ENCODE measurements around the gene VPS13D.
"Not testable (repeated sequence)": the region's sequence is repeated elsewhere in the genome, so short reads cannot be mapped to it uniquely, and the experiment has no call there.

The VPS13D gene

DNA sequence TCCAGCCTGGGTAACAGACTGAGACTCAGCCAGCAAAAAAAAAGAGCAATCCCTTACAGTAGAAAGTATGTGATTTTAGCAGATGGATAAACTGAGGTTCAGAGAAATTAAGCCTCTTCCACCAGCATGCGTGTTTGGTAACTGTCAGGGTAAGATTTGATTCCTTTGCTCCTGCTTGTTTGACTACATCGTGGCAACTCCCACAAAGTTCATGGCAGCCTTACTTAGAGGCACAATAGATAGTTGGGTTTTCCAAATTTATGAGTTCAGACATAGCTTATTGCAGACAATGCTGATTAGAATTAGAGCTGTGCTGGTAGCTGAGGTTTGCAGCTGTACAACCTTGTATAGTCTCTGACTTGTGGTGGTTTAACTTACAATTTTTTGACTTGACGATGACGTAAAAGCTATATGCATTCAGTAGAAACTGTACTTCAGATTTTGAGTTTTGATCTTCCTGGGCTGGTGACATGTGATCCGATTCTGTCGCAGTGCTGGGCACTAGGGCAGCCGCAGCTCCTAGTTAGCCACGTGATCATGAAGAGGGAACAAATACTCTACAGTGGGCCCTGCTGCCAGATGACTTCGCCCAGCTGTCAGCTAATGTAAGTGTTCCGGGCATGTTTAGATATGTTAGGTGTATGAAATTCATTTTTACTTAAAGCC lies 220.4 kb downstream of the VPS13D start:
- no peak for DNase-seq (ENCODE audit: low read depth)

DNA sequence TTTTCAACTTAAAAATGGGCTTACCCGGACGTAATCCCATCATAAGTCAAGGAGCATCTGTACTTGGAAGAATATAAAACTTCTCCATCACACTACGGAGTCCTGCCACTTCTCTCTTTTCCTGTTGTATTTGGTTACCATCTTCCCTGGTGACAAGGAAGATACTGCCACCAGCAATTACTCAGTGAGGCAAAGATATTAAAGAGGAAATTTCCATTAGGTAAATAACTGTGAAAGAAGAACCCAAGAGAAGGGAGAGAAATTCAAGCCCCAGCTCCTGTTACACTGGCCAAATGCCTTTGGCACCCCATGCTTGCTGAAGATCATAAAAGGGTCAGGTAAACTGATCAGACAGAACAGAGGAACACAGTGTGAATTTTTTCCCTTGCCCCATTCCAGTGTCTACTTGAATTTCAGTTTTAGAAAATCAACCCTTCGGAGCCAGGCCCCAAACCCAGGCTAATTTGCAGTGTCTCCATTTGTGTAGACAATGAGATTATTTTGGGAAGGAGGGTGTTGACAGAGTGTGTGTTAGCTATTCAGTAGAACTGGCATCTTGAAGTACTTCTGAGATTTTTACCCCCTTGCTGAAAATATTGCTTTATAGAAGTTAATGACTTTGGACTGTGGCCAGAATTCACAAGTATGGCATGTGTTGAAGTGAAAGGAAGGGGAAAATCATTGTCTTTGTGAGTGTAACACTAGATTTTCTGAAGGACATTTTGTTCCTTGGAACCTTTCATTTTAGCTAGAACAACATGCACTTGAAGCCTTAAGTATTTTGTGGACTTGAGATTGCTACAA lies 221.1 kb downstream of the VPS13D start:
- DNase-seq (ENCODE audit: low read depth) = no peak

DNA sequence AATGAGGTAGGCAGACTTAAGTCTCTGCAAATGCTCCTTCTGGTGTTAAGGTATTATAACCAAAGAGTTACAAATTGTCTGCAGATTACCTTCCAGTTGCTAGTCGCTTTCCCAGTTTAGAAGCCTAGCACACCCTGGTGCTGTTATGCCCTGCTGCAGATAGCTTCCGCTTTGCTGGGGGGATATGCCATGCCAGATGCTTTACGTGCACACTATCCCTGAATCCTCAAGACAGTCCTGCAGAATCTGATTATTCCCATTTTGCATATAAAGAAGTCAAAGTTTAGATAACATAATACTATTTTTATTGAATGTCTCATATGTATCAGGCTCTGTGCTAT lies 221.7 kb downstream of the VPS13D start:
- DNase-seq (ENCODE audit: low read depth) = no peak

DNA sequence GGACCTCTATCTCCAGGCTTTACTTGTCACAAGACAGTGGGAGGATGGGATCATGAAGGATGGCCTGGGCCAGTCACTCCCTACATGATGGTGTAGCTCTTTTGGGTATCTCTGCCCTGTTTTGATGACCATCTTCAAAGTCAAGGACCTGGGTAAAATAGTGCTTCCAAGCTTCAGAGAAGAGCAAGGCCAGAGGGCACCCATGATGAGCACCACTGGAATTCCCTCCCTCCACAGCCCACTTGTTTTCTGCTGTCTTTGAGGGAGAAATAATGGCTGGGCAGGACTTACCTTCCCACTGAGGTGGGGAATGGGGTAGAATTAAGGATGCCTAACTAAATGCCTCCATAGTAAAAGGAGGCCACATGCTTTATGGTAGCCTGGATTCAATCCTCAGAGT lies 222.4 kb downstream of the VPS13D start:
- no peak for DNase-seq (ENCODE audit: low read depth)

- no peak for DNase-seq (ENCODE audit: low read depth)
Measured at GRCh38 chr1:12453400-12454343, 223.8 kb downstream of the VPS13D start.

DNA sequence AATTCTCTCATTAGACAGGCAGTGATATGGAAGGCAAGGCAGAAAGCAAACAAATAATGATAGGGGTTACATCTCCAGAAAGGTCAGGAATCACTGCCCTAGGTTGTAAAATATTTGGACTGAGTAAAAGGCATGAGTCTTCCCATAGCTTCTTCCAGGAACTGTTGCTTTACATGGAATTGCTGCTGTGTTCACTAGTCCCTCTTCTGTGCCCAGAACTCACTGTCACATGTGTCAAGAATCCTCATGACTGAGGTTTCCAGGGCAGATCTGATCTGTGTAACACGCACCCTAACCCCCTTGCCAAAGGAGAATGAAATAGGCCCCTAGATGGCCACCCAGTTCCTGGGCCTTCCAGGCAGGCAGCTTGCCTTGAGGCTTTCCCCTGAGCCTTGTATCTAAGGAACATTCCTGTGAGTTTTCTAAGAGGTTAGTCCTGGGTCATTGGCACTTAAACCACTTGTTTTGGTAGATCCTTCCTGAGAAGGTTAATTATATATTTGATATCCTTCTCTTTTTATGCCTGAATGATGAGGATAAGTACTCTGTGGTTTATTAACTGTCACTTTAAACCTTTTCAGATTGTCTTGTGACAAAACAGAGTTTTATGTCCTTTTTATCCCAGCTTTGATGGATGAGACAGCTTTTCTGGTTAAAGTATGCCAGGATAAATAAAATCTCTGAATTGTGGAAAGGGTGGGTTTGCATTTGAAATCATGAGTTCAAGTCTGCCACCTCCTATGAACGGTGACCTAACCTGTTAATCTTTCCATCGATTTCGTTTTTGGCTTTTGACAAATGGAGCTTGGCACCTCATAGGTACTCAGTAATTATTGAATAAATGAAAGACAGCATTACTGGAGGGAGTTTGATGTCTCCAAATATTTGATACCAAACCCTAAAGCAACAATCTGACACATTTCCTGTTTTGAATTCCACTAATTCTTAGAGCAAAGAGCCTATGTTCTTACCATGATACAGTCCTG lies 224.9 kb downstream of the VPS13D start:
- DNase-seq (ENCODE audit: low read depth) = peak; percentile 89

DNA sequence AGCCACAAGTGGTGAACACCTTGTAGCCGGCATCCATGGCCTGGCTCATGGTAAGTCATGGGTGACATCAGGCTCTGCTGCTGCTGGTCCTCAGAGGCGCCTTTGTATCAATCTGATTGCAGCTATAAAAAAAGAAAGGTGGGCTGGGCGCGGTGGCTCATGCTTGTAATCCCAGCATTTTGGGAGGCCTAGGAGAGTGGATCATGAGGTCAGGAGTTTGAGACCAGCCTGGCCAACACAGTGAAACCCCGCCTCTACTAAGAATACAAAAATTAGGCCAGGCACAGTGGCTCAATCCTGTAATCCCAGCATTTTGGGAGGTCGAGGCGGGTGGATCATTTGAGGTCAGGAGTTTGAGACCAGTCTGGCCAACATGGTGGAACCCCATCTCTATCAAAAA lies 226.3 kb downstream of the VPS13D start:
- DNase-seq (ENCODE audit: low read depth) = not testable (repeated sequence)

- peak; percentile 78 for DNase-seq (ENCODE audit: low read depth)
Measured at GRCh38 chr1:12456979-12457378, 227.1 kb downstream of the VPS13D start.

GRCh38 chr1:12457771-12458170 lies 227.9 kb downstream of the VPS13D start:
- DNase-seq (ENCODE audit: low read depth) = peak; percentile 67

DNA sequence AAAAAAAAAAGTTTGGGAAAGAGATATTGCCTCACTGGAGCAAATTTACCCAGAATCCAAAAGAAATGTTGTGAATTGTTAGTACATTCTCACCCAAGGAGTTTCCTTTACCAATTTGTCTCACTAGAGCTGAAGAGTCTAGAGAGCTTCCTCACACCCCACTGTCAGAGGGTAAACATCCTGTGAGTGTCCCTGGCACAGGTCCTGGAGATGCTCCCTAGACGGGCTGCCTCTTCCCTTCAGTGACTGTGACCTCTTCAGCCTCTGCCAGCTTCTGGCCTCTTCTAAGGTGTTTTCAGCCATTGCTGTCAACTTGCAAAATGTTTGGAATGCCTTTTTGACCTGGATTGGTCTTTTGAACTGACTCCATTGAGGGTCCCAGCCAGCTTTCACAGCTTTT lies 228.7 kb downstream of the VPS13D start:
- DNase-seq (ENCODE audit: low read depth) = no peak

GRCh38 chr1:12460121-12460520 lies 230.3 kb downstream of the VPS13D start:
- no peak for DNase-seq (ENCODE audit: low read depth)

GRCh38 chr1:12460911-12461621 lies 231.2 kb downstream of the VPS13D start:
- peak; percentile 73 for DNase-seq (ENCODE audit: low read depth)

GRCh38 chr1:12461754-12462153 lies 231.9 kb downstream of the VPS13D start:
- no peak for DNase-seq (ENCODE audit: low read depth)

GRCh38 chr1:12462586-12462985 lies 232.8 kb downstream of the VPS13D start:
- no peak for DNase-seq (ENCODE audit: low read depth)

DNA sequence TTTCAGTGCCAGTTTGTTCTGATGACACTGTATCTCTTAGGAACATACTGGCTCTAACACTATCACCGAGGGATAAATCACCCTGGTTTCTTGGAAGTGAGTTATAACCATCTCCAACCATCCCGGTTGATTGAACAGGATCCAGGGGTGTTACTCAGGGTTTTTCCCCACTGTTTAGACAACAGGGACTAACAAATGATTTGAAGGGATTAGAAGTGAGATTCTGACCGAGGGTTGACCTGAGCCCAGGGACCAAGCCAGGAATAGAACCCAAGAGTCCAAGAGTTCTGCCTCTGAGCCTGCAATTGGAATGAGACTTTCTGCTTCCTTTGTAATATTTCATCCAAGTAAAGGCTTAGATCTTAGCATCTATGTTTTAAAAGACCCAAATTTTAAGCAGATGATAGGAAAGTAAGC lies 234.2 kb downstream of the VPS13D start:
- DNase-seq (ENCODE audit: low read depth) = peak; percentile 72

DNA sequence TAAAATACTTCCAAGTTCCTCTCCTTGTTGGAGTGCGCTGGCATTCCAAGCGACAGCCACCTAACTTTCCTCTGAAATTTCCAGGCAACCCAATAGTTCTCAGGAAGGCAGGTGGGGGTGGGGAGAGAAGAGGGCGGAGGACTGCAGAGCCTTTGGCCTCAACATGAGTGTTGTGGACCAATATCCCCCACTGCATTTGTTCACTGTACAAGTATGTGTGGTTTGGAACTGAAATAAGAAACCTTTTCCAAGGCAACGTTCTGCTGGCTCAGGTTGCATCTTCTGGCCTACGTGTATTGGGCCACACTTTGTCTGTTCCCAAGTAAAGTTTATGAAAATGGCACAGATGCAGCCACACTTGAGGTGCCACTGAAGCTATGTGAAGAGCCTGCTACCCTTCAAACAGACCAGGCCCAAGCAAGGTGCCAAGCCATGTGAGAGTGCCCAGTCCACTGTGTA lies 234.8 kb downstream of the VPS13D start:
- DNase-seq (ENCODE audit: low read depth) = peak; percentile 96

DNA sequence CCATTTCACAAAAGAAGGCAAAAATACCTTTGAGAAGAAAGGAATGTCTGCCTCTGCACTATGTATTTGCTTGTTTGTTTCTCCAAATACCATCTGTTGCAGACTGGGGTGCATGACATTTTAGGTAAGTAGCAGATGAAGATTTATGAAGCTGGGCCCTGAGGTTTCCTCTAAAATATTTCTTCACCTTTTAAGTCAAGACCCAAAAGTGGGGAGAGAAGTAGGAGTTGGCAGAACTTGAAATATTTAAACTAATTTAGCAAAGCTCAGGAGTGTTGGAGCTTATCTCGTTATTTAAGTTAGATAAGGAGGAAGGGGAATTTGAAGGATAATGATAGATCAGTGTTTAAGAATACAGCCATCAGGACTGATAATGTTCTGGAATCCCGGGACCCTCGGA lies 235.3 kb downstream of the VPS13D start:
- no peak for DNase-seq (ENCODE audit: low read depth)

DNA sequence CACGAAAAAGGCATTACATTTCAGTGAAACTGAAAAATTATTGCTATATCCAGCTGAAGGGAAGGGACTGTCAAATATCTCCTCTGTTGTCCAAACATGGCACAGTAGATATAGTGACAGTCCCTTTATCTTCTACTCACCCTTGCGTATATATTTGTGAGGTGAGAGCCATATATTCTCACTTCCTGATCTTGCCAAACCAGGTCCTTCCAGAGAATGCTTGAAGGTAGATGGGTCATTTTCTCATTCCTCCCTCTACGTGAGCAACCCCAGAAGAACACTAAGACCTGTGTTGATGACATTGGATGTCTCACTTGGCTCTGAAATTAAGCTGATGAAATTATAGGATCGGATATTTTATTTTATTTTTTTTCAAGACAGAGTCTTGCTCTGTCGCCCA lies 237.0 kb downstream of the VPS13D start:
- DNase-seq (ENCODE audit: low read depth) = no peak

- no peak for DNase-seq (ENCODE audit: low read depth)
Measured at GRCh38 chr1:12467570-12468286, 237.9 kb downstream of the VPS13D start.

GRCh38 chr1:12468323-12468722 lies 238.5 kb downstream of the VPS13D start:
- DNase-seq (ENCODE audit: low read depth) = no peak

Measured in amniotic epithelial cell (primary cell).